HL-60/S4 treated with phorbol 12-myristate 13-acetate at 8.2 ng/mL for 4 days and 3 days (cell line): Measurements from ENCODE around the gene AKAP1.

Experiments
- in situ Hi-C: fragments of 300-500 bp; cut with MboI; formaldehyde crosslinking; loops from 2 replicates; pipeline ENCODE4 v1.15.0; 2022; ENCODE audit warnings: low sequenced_read_pairs

AKAP1 gene

DNA sequence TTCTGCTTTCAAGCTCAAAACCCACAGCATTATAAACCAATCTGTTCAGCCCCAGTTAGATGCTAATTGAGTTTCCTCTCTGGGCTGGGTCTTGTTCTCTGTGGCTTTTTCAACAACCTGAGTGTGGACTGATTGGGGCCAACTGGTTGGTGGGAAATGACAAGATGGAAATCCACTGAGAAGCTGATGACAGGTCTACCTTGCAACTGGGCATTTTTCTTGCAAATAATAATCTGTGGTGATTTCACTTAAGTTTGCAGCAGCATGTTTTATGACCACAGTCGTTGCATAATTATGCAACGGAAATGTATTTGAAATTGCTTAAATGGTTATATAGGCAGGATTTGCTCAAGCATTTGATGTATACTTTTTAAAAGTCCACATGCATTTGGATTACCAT is 69.9 kb downstream of the AKAP1 start:
- in situ Hi-C loops: no loop called here

DNA sequence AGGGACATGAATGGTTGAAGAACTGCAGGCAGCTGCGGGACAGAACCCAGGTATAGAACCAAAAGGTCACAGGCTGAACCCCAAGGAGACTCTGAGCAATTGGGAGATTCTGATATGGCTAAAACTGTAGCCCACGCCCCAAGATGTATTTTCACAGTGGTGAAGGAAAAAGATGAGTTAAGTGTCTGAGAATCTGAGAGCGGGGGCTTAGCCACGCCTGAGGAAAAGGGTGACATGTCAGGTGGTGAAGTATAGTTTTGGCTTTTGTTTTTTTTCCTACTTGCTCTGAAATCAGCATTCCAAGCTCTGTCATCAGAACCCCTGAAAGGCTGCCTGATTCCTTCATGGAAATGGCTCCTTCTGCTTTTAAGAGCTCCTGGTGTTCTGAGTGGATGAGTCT is 73.3 kb downstream of the AKAP1 start:
- in situ Hi-C loops: no loop called here

DNA sequence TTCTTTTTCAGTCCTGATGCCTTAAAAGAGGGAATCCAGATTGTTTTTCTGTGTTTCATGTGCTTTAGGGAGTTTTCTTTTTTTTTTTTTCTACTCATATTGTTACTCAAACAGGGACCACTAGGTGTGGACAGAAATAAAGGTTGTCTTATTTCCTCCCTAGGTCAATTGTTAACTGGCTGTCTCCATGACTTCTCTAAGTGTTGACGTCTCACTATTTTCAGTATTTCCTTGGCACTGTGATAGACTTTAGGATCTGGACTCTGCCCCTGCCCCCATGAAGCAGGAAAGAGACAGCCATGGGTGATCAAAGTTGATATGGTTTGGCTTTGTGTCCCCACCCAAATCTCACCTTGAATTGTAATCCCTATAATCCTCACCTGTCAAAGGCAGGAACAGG is 73.7 kb downstream of the AKAP1 start:
- in situ Hi-C loops: no loop called here

DNA sequence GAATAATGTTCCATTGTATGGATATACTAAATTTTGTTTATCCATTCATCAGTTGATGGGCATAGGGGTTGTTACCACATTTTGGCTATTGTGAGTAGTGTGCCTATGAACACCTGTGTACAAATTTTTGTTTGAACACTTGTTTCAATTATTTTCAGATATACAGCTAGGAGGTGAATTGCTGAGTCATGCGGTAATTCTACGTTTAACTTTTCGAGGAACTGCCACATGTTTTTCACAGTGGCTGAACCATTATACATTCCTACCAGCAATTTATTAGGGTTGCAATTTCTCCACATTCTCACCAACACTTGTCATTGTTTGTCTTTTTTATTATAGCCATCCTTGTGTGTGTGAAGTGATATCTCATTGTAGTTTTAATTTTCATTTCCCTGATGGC is 75.6 kb downstream of the AKAP1 start:
- in situ Hi-C loops: no loop called here

DNA sequence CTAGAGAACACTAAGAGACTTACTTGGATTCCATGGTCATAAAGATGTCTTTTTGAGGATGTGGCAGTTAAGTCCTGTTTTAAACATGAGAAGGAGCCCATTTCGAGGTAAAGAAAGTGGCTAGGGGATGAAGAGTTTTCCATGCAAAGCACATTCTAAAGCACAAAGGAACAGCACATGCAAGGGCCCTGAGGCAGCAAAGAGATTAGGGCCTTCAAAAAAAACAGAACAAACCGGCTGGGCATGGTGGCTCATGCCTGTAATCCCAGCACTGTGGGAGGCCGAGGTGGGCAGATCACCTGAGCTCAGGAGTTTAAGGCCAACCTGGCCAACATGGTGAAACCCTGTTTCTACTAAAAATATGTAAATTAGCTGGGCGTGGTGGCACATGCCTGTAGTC is 79.8 kb downstream of the AKAP1 start:
- in situ Hi-C loops: no loop called here

DNA sequence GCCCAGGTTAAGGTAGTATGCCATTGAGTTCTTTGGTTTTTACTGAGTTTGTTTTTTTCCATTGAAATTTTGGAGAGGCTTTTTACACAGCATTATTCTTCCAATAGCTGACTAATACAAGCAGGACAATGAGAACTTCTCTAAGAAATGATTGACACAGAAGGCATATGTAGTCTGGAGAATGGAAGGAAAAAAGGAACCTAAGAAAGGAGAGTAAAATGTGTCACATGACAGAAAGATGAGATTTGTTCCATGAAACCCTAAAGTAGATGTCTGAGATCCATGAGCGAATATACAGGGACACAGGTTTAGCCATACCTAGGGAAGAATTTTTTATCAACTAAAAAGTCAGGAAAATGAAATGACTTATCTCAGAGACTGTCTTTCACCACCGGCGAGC is 80.7 kb downstream of the AKAP1 start:
- in situ Hi-C loops: no loop called here

DNA sequence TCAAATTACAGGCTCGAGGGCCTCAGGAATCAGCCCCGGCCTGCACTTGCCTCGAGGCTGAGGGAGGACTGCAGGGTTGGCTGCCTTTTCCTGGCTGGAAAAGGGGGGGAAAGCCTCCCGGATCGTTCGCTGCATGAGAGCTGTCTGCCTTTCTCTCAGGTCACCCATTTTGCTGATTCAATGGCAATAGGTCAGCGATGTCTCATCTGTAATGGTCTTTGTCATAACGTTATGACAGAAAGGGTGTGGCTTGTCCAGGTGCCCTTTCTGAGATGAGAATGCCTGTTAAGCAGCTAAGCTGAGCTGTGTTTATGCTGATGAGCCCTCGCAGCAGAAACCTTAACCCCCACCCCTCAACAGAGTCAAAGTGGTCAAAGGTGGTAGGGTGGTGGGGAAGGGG is 81.8 kb downstream of the AKAP1 start:
- in situ Hi-C loops: no loop called here

DNA sequence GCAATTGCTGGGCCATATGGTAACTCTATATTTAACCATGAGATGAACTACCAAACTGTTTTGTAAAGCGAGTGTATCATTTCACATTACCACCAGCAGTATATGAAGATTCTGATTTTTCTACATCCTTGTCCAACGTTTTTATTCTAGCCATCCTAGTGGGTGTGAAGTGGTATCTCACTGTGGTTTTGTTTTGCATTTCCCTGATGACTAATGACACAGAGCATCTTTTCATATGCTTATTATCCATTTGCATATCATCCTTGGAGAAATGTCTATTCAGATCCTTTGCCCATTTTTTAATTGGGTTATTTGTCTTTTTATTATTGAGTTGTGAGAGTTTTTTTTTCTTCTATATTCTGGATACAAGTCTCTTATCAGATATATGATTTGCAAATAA is 83.6 kb downstream of the AKAP1 start:
- in situ Hi-C loops: no loop called here

DNA sequence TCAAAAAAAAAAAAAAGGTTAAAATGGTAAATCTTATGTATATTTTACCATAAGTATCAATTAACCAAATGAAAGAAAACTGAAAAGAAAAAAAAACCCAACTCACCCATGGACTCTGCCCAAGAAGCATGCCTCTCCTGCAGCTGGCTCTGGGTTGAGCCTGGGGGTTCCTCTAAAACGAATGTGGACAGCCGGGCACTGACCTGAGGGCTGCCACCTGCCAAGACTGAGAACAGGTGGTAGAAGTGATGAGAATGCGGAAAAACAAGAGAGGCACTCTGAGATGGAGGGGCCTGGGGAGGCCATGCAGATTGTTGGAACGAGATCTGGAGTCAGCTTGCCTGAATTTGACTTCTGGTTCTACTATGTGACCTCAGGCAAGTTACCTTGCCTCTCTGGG is 85.8 kb downstream of the AKAP1 start:
- in situ Hi-C loops: no loop called here
